ENCODE data around the gene CPS1.

CPS1 gene

DNA sequence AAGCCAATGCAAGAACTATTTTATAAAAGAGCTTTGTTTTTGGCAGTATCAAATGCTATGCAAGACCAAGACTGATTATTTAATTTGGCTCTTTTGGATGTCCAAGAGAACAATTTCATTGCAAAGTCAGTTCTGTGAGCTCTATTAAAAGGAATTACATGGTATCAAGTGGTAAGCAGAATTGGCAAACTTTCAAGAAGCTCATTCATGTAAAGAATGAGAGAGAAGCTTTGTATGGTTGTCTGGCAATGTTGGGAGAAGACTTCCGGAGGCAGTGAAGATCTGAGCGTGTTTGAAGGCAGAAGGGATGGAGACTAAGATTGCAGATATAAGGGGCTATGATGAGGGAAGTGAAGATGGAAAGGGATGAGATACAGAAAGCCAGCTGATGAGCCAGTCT is 49.6 kb downstream of the CPS1 start:
- no peak for DNase-seq
- no peak for ATAC-seq

DNA sequence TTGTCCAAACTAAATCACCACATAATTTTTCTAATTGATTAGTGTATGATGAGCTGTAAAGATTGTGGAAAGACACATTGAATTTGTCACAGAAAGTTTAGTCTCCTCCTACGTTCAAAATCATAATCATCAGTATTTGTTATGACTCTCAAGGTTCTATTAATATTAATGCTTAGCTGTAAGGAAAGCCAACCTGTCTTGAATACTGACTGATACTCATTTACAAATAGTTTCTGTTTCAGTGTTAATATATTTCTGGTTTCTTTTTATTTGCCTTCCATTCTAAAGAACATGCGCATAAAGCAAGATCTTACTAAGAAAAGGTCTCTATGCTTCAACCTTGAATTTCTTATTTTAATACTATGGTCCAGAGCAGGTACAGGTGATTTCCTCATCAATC is 55.1 kb downstream of the CPS1 start:
- ATAC-seq, result no peak
- no peak for DNase-seq

DNA sequence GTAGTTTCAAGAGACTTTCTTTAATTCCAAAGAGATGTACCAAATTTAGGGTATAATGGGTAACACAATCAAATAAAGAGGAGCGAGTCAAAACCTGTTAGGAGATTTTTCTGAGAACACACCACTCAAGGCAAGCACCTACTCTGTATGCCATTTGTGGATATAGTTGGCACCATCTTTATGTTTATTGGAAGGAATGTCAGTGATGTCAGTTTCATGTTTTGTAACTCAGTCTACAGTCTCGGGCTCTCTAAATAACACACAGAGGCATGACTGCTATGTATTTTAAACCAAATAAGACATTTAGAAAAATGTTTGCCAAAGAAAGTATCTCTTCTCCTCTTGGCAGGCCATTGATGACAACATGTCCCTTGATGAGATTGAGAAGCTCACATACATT is 59.7 kb downstream of the CPS1 start:
- no peak for ATAC-seq

DNA sequence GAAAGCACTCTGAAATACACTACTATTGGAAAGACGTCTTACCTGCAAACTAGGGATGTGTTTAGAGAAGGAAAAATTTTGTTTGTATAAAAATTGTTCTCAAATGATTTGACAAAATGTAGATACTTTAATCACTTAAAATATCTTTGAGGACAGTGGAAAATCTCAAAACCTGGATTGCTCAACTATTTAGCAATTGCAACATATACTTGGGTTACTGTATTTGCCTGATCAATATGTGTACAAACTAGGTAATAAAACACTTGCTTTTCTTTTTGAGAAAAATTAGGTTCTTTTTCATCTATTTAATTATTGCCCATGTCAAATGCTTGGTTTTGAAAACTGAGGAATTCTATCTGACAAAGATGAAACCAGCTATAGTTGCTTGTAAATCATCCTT is 60.9 kb downstream of the CPS1 start:
- ATAC-seq, result no peak
- no peak for DNase-seq

More for the DNA sequence above, 59.7 kb downstream of the CPS1 start:
- no peak for DNase-seq

DNA sequence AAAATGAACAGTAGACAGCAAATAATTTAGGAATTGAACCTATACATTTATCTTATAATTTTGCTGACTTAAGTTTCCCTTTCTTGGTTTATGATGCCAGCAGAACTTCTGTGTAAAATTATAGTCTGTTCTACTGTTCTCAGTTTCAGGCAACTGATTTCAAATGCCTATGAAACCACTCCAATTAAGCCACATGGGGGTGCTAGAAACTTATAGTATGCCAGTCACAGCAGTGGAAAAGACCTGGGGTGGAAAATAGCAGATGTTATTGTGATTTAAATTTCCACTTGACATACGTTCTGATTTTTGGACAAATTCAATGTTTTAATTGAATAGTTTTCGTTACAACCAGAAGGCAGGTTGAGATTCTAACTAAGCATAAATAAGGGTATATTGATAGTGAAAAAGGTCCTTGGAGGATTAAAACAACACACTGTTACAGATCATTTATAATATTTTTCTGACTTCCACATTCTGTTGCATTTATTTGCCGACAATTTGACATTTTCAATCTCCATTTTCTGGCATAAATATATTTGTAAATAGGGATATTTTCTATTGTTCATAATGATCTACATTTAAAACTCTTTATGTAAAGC is 61.4 kb downstream of the CPS1 start:
- no peak for DNase-seq

DNA sequence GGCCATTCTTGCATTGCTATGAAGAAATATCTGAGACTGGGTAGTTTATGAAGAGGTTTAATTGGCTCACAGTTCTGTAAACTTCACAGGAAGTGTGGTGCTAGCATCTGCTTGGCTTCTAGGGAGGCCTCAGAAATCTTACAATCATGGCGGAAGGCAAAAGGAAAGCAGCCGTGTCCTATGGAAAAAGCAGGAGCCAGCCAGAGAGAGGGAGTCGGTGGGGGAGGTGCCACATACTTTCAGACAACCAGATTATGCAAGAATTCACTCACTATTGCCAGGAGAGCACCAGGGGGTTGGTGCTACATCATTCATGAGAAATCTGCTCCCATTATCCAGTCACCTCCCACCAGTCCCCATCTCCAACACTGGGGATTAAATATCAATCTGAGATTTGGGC is 64.1 kb downstream of the CPS1 start:
- no peak for ATAC-seq
- DNase-seq, result no peak

More for the DNA sequence above, 61.4 kb downstream of the CPS1 start:
- no peak for ATAC-seq

DNA sequence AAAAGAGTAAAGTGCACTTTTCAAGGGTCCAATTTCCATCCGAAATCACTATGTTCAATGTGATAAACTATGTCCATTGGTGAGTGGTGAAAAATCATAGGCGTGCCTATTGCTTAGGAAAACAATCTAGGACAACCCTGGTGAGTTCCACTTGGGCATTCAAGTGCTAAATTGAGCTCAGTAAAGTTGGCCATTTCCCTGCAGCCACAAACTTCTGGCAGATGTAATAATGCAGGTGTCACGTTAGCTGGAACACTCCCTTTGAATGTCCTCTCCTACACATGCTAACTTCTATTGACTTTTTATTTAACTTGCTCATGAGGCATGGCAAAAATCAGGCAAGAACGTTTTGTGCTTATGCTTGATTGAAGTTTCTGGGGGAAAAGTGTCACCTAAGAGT is 67.1 kb downstream of the CPS1 start:
- DNase-seq (no peak), ATAC-seq (no peak)

DNA sequence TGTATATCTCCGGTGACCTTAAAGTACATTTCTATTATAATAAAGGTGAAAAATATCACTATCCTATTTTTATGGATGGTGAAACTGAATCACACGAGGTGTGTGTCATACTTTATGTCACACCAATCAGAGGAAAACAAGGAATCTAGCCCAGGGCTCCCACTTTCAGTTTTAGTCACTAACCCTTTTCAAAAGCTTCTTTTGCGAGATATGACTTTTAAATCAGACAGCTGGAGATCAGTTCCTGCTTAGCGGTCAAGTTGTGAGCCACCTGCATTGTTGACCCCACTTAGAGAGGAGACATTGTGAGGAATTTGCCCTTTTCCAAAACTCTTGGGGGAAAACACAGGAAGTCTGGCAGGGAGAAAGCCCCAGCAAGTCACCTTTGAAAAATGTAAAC is 70.5 kb downstream of the CPS1 start:
- no peak for ATAC-seq
- no peak for DNase-seq

DNA sequence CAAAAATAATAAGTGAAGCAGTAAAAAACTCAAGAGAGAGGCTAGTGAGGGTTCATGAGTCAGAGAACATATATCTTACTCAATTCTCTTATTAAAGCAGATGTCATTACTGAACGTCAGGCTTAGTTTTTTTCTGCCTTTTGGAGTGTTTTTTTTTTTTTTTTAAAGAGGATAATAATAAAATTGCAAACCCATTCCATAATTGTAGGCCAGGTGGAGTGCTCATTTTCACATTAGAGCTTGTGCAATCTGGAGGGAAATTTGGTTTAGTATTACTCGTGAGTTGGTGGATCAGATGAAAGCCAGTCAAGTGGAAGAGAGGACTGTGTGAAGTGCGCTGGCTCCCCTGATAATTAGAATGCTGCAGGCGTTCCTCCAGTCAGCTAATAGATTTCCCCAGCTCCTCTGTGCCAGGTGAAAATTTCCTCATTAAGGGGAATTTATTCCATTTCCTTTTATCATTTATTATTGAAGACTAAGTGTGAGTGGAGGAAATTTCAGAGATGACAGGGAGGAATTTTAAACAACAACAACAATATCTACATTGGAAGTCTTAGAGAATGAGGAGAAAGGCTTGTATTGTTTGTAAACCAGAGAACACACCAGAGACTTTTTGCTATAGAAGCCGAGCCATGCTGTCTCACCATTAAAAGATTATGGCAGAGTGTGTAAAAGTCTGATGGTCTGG is 74.6 kb downstream of the CPS1 start:
- no peak for ATAC-seq
- DNase-seq, result no peak

DNA sequence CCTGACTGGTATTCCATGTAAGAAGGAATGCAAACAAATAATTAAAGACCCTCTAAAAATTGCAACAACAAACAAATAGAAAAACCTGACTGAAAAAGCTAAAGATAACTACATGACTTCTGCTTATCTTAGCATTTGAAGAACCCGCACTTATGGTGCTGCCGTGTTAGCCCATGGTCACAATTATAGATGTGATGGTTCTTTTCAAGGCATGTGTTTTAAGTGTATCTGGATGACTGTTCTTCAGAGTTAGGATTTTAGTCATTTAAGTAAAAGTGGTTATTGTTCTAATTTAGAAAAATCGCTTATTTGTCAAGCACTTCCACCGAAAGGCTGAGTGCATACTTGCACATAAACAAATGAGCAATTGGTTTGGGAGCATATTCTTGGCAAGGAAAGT is 77.3 kb downstream of the CPS1 start:
- DNase-seq (no peak), ATAC-seq (no peak)

DNA sequence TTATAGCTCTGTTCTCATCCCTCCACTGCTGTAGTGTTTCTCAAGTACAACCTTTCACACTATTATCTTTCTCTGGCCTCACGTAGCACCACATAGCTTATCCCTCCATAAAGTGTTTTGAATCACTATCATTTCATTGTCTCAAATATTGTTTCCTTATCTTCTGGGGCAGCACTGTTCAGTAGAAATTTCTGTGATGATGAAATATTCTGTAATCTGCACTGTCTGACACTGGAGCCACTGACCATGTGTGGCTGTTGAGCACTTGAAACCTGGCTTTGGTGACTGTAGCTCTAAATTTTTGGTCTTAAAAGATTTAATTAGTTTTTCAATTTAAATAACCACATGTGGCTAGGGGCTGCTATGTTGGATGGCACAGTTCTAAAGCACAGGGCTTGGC is 78.9 kb downstream of the CPS1 start:
- ATAC-seq (no peak), DNase-seq (no peak)

DNA sequence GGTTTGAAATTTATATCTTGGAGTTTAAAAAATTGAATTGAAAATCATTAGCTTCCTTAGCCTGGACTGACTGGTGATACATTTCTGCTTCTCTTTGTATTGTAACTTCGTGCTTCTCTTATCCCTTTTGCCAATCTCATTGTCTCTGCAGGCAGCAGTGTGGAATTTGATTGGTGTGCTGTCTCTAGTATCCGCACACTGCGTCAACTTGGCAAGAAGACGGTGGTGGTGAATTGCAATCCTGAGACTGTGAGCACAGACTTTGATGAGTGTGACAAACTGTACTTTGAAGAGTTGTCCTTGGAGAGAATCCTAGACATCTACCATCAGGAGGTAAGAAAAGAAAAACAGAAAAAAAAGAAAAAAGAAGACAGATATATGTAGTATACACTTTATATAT is 85.9 kb downstream of the CPS1 start:
- ATAC-seq, result no peak
- no peak for DNase-seq

DNA sequence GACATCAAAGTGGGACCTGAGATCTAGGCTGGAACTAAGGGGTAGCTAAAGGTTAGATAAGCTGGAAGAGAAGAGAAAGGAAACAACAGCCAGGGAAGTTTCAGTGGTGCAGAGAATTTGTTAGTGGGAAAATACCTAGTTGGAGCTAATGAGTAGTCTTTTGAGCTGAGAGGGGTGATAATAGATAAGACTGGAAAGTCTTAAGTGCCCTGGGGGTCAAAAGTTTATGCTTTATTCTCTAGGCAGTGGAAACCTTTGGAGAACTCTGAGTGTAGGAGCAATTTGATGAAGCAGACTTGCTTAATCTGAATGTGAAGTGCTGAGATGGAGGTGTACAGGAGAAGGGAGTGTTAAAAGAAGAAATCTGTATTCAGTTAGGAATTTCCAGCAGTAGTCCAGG is 90.8 kb downstream of the CPS1 start:
- ATAC-seq (no peak), DNase-seq (no peak)

DNA sequence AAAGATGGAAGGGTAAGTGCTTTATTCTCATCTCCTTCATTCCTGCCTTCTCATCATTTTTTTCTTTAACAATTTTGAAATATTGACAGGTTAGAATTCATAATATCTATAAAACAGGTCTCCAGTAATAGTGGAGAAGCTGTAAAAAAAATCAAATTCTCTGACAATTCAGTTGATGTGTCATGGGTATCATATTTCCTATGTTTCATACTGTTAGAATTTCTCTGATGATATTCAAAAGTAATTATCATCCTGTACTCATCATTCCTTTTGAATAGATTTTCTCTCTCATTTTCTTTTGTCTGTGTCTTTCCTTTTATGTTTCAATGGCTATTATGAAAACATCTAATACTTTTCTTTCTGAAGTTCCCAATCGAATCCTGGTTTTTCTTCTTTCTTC is 97.7 kb downstream of the CPS1 start:
- DNase-seq, result no peak
- no peak for ATAC-seq

DNA sequence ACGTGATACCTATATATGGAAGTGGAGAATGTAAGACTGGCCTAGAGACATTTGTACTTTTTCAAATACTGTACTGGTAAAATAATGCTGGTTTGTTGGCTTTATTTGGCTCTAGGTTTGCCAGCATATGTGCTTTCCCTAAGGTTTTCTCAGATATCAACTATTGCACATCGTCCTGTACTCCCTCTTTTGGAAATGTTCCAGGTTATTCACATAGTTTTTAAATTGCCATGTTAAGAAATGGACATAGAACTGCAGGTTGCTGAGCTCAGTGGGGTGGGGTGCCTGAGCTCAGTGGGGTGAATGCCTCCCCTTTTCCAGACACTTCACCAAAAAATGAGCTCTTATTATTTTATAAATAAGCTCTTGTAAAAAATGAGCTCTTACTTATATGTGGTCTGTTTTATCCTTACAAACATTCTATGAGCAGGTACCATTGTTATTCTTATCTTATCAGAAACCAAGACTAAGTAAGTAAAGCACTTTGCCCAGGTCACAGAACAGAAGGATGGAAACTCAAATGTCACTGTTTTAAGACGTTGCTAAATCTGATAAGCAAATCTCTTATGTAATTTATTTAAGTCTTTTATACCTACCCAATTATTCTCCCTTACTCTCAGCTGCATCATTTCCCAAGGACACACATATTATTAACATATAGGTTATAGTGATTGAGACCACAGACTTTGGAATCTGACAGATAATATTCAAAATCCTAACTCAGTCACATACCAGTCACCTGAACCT is 99.0 kb downstream of the CPS1 start:
- no peak for ATAC-seq
- DNase-seq, result no peak

DNA sequence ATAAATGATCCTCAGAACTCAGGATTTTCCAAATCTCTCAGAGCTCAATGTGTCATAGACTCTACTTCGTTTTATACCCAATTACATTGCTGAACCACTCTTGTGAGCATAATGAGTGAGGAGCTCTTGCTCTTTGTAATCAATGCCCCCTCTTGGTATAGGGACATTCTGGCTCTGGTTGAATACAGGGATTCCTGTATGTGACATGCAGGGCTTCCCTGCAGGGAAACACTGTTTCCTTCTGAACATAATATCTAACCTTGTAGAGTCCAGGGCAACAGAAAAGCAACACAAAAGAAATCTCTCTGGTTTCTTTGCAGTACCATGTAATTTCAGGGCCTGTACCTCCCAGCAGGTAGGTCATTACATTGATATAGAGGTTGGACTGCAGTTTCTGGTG is 101.5 kb downstream of the CPS1 start:
- no peak for ATAC-seq
- no peak for DNase-seq

DNA sequence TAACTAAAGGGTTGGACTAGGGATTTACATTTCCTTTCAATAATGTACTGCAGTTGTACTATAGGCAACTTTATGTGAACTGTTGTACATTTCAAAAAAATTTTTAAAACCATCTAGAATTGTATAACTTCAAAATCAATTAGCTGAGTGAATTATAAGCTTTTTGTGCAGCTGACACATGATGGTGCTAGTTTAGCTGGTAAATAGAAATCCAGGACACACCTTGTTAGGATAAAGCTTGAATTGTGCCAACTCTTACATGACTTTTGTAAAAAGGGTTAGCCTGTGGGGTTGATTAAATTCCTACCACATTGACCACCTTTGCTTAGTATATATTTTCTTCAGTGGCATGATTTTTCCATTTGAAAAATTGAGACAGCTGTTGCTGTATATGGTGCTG is 104.4 kb downstream of the CPS1 start:
- DNase-seq, result no peak
- ATAC-seq, result no peak

DNA sequence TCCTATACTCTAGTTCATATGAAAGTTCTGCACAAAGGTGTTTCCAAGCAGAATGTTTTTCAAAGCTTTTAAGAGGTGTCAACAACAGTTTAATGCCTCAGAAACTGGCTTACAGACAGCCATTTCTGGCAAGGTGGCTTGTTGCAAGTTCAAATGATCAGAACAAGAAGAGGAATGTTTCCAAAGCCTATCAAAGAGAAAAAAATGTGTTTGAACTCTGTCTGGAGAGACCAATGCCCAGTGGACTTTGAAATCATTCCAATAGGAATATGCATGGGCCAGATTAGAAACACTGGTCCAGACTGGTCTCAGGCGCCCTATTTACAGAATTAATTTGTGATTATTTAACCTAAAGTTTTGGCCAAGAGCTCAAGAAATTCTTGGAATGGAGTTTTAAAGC is 106.2 kb downstream of the CPS1 start:
- no peak for DNase-seq
- ATAC-seq, result no peak

DNA sequence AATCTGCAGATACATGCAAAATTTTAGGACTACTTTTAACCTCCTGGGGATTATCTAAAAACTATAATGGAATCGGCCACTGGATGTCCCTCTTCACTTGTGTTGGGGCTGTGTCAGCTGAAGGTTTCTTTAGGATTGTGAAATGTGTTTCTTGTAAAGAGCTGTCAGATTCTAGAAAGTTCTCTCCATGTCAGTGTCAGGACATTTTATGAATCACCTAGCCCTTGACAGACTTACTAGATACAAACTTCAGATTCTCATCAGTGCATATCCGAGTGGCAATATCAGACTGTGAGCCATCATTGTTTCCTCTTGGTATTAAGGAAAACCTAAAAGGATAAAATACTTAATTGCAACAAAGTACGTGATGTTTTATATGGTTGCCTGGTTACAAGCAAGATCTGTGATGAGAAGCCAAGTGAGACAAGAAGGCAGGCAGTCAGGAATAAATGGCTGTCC is 107.3 kb downstream of the CPS1 start:
- no peak for DNase-seq

DNA sequence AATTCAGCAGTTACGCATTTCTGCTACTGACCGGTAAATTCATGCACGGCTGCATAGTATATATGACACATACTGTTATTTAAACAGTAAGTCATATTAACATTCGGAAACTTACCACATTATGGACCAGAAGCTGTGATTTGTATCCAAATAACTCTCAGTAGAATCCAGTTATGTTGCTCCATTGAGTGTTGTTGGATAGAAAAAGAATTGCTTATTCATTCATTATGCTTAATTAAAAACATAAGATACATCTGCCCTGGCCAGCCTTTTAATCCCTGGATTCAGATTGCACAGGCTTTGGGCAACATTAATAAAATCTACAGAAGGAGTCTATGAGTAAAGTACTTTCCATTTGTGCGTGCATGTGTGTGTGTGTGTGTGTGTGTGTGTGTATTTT is 111.3 kb downstream of the CPS1 start:
- DNase-seq (no peak), ATAC-seq (no peak)

More for the DNA sequence above, 107.3 kb downstream of the CPS1 start:
- no peak for ATAC-seq

DNA sequence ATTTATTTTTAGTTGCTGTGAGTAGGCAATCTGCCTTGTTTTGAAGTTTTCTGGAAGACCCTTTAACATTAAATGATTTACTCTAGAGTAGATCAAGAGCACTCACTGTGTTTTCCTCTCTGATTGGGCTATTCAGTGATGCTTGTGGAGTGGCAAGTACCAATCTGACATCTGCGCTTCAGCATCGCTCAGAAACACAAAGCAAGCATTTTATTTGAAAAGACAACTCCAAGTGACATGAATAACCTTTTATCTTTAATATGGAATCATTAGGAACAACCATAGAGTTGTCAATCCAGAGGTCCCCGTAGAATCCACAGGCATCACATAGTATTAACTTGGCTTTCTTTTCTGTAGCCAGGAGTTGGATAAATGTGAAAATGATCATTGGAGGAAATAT is 114.7 kb downstream of the CPS1 start:
- ATAC-seq (no peak), DNase-seq (no peak)

DNA sequence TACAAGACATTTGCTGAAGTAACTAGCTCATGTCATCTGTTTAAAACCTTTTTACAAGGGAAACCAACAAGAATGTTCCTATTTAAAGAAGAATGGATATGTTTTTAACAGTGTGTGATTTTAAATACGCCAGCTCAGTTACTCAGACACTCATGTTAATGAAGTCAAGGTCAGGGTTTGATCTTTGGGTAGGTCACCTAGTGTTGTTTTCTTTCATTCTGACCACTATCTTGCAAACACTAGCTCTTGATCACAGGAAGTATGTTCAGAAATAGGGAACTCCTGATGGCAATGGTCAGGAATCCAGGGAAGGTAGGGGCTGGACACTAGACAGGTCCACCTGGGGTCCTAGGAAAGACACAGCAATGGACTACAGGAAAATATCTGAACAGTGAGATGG is 116.7 kb downstream of the CPS1 start:
- DNase-seq (no peak), ATAC-seq (no peak)

DNA sequence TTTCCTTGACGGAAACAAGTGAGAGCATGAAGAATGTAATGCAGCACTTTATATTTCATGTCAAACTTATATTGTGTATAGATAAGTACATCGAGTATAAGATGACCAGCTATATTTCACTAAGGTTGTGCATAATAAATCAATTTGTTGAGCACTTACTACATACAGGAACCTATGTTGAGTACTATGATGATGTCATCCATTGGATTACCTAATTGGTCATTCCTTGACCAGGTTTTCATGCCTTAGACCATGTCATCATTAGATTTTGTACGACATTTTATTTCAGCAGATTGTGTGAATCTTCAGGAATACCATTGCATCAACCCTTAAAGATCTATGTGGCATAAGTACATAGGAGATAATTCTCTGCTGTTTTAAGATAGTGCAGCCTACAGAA is 119.7 kb downstream of the CPS1 start:
- DNase-seq, result no peak
- no peak for ATAC-seq

DNA sequence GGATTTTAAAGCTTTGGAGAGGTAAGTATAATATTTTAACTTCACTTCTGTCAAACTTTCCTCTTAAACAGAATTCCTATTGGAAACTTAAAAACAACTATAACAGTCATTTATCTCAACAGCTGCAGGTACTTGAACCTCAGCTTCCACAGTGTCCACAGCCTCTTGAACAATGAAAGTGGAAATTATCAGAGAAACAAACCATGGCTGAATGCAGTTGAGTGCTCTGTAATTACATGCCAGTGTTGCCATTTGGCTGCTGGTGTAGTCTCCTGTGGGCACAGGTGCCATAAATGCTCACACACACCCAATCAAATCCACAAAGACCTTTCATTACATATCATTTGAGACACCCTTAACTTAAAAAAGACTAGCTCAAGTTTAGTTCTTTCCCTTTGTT is 125.1 kb downstream of the CPS1 start:
- DNase-seq (no peak), ATAC-seq (no peak)
